Fibroblast of mammary gland (primary cell): ENCODE results near the gene GIPC1.
A peak's percentile ranks its signal among the peaks of the same experiment; 100 is the strongest.

Experiments used
- DNase-seq: peaks from one replicate; pipeline ENCODE4 v3.0.0-alpha.2; 2010; ENCODE audit warnings: low read depth
- H3K4me3 ChIP-seq: 2 replicates; pipeline ENCODE4 v1.5.1; 2011; ENCODE audit warnings: low read depth, mild to moderate bottlenecking, low read length, moderate library complexity; ENCODE audit not compliant: control insufficient read depth
- CTCF ChIP-seq: conservative IDR thresholded peaks from 2 replicates; pipeline ENCODE4 v1.5.1; 2011; ENCODE audit warnings: low read depth, low read length, inconsistent platforms; ENCODE audit not compliant: control insufficient read depth, insufficient read depth

Gene GIPC1

DNA sequence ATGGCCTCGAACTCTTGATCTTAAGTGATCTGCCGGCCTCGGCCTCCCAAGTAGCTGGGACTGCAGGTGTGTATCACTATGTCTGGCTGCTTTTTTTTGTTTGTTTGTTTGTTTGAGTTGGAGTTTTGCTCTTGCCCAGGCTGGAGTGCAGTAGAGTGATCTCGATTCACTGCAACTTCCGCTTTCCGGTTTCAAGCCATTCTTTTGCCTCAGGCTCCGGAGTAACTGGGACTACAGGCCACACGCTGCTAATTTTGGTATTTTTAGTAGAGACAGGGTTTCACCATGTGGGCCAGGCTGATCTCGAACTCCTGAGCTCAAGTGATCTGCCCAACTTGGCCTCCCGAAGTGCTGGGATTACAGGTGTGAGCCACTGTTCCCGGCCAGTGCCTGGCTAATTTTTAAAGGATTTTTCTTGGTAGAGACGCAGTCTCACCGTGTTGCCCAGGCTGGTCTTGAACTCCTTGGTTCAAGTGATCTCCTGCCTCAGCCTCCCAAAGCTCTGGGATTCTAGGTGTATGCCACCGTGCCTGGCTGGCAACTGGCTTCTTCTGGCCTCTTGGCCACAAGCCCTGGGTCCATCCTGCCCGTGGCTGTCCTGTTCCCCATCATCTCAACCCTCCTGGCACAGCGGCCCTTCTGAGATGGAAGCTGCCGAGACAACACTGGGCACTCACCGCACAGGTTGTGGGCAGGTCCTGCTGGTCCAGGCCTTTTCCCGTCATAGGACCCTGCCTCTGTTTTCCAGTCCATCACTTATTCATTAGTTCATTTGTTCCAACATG lies 45.0 kb upstream of the GIPC1 start:
- TF ChIP-seq CTCF = no peak
- DNase-seq = no peak
- H3K4me3 ChIP-seq = no peak overlapping the region

- DNase-seq = peak; percentile 68
- no peak overlapping the region for H3K4me3 ChIP-seq
- TF ChIP-seq CTCF = no peak
These were observed 41.2 kb upstream of the GIPC1 start for GRCh38 chr19:14536926-14537692.

GRCh38 chr19:14533450-14533849 lies 37.5 kb upstream of the GIPC1 start:
- H3K4me3 ChIP-seq = no peak overlapping the region
- DNase-seq = no peak
- TF ChIP-seq CTCF = no peak

GRCh38 chr19:14530506-14530905 lies 34.6 kb upstream of the GIPC1 start:
- no peak for TF ChIP-seq CTCF
- H3K4me3 ChIP-seq = no peak overlapping the region
- DNase-seq = no peak

- TF ChIP-seq CTCF = no peak
- peak overlapping the region; percentile 94 for H3K4me3 ChIP-seq
- DNase-seq = peak; percentile 34
These were observed 34.0 kb upstream of the GIPC1 start for GRCh38 chr19:14530005-14530348.

DNA sequence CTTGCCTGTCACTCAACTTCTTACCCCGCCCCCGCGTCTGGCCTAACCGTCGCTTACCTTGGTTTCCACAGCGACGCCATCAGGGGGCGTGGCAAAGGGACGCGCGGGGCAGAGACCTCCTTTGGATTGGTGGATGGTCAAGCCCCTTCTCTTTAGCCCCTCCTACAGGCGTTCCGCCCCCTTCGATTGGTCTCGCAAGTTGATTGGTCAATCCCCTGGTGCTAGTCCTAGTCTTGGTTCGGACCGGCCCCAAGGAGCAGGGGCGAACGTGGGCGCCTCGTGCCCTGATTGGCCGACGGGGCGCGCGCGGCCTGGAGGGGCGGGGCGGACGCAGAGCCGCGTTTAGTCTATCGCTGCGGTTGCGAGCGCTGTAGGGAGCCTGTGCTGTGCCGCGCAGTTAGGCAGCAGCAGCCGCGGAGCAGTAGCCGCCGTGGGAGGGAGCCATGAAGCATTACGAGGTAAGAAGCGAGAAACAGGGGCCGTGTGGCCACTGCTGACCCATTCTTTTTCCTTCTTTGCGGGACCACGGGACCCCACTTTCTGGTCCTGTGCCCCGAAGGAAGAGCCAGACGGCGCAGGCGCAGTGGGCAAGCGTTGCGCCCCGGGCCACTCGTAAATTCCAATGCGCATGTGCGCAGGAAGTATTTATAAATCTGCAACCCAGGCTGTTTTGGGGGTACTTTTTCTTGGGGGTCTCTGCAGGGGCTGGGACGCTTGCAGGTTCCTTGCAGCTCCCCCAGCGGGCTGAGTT lies 33.5 kb upstream of the GIPC1 start, which contains the start of gene TECR:
TSS of gene TECR (plus strand) at position 341 of the 751 bp plus-strand sequence. CDS start at position 444, 103 bp downstream.
- H3K4me3 ChIP-seq = peak within 1 kb of the TSS; percentile 94
- no peak for TF ChIP-seq CTCF
- DNase-seq = peak; percentile 100
